ENCODE measurements around the gene TNNI3K.

DNA sequence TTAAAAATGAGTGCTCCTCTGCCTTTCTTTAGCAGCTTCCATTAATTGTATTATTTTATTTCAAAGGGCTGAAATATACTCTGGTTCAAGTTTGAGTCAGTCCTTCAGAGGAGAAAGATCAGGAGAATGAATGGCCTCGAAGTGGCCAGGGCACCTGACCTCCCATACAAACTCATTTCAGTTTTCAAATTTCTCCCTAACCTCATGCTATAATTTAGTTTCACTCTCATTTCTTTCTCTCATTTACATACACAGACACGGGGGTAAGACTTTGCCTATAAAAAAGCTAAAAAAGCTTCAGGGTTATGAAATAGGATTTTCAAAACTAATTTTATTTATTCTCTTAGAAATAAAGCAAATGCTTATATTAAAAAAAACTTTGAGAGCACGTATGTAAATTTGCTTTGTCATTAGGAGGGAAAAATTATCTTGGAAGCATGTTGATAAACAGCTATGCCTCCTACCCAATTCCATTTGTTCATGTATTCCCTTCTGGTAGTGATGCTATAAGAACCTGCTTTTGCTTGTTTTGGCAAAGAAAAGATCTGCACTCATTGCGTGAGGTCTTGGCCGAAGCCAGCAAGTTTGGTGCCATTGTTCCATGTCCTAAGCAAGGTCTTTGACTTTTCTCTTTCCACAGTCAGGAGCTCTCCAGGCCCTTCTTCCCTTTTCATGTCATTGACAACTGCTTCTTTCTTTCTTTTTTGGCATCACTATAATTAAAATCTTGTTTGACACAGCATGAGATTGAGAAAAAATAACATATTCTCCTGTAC, 357.6 kb downstream of the TNNI3K start:
- TF ChIP-seq, protein P1, sequence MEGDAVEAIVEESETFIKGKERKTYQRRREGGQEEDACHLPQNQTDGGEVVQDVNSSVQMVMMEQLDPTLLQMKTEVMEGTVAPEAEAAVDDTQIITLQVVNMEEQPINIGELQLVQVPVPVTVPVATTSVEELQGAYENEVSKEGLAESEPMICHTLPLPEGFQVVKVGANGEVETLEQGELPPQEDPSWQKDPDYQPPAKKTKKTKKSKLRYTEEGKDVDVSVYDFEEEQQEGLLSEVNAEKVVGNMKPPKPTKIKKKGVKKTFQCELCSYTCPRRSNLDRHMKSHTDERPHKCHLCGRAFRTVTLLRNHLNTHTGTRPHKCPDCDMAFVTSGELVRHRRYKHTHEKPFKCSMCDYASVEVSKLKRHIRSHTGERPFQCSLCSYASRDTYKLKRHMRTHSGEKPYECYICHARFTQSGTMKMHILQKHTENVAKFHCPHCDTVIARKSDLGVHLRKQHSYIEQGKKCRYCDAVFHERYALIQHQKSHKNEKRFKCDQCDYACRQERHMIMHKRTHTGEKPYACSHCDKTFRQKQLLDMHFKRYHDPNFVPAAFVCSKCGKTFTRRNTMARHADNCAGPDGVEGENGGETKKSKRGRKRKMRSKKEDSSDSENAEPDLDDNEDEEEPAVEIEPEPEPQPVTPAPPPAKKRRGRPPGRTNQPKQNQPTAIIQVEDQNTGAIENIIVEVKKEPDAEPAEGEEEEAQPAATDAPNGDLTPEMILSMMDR (IDR thresholded peaks at IDR 0.05; ENCODE audit: low read length): no peak
- no peak for TF ChIP-seq EZH2 (IDR thresholded peaks at IDR 0.05; ENCODE audit: borderline replicate concordance, low read length)

All from OCI-LY1 (cell line).